Measurements from ENCODE around the gene PDXK.

Gene PDXK

DNA sequence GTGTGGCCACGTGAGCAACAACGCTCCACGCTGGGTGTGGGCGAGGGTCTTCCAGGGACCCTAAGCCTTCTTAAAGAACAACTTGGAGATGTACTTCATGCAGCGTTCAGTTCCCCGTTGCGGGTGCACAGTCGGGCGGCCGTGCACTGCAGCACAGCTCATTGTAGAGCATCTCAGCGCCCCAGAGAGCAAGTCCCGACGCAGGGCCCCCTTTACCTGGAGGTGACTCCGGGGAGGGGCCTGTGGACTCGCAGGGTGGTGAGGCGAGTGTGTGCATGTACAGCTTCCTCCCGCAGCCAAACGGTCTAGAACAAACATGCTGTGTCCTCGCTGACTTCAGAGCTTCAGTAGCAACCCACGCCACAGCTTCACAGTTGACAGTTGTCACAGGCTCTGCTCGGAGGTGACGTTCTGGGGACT is 89.9 kb downstream of the PDXK start:
- no peak for DNase-seq

GRCh38 chr21:43809346-43809799 is 90.4 kb downstream of the PDXK start:
- no peak for DNase-seq

GRCh38 chr21:43809853-43810504 is 91.0 kb downstream of the PDXK start:
- DNase-seq, result no peak

DNA sequence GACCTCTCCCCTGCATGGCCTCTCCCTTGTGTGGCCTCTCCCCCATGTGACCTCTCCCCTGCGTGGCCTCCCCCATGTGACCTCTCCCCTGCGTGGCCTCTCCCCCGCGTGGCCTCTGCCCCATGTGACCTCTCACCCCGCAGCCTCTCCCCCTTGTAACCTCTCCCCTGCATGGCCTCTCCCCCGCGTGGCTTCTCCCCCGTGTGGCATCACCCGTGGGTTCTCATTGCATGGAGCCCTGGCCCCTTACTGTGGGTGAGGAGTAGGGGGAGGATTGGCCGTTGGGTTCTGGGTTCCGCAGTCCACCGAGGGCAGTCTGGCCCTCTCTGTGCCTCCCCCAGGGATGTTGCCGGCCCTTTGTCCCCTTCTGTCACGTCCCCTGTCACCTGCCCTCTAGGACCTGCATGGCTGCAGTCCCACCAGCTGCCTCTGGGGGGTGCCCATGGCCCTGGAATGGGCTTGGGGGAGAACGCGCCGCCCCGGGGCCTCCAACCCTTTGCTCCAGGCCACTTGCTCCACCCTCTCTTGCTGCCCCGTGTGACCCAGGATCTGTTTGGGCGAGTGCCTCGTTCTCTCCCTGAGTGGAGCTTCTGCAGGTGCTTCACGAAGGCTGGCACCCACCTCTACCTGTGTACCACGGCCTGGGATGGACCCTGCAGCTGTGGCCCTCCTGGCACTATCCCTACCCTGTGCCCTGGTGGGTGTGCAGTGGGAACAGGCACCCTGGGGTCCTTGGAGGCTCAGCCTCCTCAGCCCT is 91.8 kb downstream of the PDXK start:
- DNase-seq, result peak; percentile 94

GRCh38 chr21:43811262-43812105 is 92.6 kb downstream of the PDXK start:
- DNase-seq, result no peak

All from activated CD4-positive, CD25-positive, alpha-beta regulatory T cell treated with anti-CD3 and anti-CD28 coated beads, Interleukin-2, amount 50 U/mL, for 72 hours (primary cell).